ENCODE measurements around the gene EMILIN1.
A peak's percentile ranks its signal among the peaks of the same experiment; 100 is the strongest.

EMILIN1 gene

DNA sequence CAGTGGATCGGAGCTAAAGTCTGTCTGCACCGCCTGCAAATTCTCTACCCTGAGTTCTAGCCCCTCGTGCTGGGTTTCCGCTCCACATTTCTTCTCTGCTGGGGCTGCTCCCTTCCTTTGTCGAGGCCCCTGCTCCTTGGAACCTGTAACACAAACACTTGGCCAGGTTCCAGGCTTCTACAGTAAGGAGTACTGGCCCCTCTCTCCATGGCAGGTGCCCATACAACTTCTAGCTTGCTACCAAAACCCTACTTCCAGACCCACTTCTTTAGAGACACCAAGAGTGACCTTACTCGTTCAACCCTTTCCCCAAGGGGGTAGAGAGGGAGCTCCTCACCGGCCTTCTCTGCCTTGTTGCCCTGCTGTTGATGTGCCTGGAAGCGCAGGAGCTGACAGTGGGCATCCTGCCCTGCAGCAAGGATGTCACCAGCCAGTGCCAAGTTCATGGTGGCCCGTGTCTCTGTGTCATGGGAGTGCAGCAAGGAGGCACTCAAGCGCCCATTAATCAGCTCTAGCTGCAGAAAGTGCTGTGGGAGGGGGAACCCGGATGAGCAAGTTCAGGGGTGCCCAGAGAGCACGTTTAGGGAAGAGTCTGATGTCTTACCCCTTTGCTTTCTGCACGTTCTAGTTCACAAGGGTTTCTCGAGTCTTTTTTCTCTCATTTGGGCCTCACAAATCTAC lies 54.9 kb downstream of the EMILIN1 start:
- DNase-seq (peak; percentile 14 to 31), ATAC-seq (peak; percentile 18)
- Mint-ChIP-seq H3K27me3 (no peaks in the 10 kb centered on the region), H3K4me3 (peak overlapping the region; percentile 81 to 94), H3K27ac (peak overlapping the region; percentile 89 to 99), H3K9me3 (no peaks in the 10 kb centered on the region), H3K4me1 (peaks cover 50% of the 10 kb centered on the region)

DNA sequence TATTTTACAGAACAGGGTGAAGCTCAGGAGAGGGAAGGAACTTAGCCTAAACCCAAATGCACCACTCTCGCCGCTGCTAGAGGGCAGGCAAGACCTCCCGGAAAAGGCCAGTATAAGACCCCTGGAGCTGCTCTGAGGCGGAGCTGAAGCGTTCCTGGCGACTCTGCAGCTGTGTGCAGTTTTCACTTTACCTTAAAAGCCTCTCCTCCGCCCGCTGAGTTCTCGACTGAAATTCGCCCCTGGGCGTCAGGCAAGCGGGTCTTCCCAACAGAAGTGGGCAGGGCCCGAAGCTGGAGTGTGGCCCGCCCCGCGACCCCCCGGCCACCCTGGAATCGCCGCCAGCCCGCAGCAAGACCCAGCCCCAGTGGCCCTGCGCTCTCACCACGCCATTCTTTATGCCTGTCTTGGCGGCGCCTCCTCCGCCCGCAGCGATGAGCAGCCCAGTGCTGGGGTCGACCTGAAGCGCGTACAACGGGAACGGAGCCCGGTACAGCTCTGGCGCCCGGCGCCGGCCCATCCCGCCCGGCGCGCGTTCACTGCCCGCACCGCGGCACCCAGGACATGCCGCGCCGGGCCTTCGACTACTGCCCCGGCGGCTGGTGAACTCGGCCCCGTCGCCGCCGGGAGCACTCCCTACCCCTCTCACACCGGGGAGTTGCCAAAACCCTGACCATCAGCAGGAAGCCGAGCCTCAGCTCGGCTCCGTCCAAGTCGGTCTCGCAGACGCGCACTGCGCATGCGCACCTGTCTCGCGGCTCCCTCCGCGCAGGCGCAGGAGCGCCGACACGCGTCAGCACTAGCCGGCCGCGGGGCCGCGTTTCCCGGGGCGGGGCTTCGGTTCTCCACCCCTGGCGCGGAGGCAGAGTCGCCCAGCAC lies 55.7 kb downstream of the EMILIN1 start, which contains the start of gene PREB:
Gene PREB (minus strand): TSS at position 732 of the 876 bp plus-strand sequence. CDS start 215 bp downstream, at position 517.
- no peaks in the 10 kb centered on the region for H3K9me3 Mint-ChIP-seq
- DNase-seq (peak; percentile 99), ATAC-seq (peak; percentile 94)
- peaks cover 50% of the 10 kb centered on the region for H3K4me1 Mint-ChIP-seq
- no peaks in the 10 kb centered on the region for H3K27me3 Mint-ChIP-seq
- peak within 1 kb of the TSS; percentile 96 to 99 for H3K27ac Mint-ChIP-seq
- H3K4me3 Mint-ChIP-seq, result peak within 1 kb of the TSS; percentile 81 to 94

DNA sequence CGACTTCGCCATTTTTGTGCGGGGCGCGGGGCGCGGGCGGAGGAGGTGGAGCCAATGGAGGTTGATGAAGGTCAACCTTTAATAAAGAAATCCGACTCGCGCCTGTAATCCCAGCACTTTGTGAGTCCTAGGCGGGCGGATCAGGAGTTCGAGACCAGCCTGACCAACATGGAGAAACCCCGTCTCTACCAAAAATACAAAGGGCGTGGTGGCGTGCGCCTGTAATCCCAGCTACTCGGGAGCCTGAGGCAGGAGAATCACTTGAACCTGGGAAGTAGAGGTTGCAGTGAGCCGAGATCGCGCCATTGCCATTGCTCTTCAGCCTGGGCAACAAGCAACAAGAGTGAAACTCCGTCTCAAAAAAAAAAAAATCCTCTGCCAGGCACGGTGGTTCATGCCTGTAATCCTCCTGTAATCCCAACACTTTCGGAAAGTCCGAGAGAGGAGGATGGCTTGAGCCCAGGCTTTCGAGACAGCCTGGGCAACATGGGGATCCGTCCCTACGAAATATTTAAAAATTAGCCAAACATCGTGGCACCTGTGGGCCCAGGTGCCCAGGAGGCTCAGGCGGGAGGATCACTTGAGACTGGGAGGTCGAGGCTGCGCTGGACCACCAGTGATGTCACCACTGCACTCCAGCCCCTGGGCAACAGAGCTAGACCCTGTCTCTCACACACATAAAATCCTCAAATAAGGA lies 56.5 kb downstream of the EMILIN1 start:
- H3K27ac Mint-ChIP-seq, result peak overlapping the region; percentile 14 to 99
- no peaks in the 10 kb centered on the region for H3K27me3 Mint-ChIP-seq
- H3K4me3 Mint-ChIP-seq, result peak overlapping the region; percentile 81 to 94
- DNase-seq (no peak), ATAC-seq (no peak)
- H3K9me3 Mint-ChIP-seq, result no peaks in the 10 kb centered on the region
- peaks cover 50% of the 10 kb centered on the region for H3K4me1 Mint-ChIP-seq

DNA sequence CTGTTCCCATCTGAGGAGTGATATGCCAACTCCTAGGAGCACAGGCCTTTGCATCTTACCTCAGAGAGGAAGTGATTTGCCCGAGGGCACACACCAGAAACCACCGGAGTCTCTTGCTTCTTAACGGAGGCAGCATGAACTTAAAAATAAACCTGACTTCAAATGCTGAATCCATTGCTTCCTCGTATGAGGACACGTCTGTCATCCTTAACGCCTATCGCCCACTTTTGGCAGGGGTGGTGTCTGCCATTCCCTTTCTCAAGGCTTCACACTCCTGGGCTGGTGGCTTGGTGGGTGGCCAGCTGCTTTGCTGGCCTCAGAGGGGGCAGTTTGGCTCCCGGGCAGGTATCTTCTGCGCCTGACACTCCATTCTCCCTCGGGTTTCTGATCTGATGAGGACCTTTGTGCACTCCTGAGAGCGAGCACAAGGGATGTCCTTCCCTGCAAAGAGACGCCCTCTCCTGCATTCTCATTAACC lies 57.1 kb downstream of the EMILIN1 start:
- Mint-ChIP-seq H3K27ac (peak overlapping the region in 1 of 2 donors; percentile 99), H3K4me1 (peaks cover 46% of the 10 kb centered on the region), H3K4me3 (peak overlapping the region; percentile 81 to 94), H3K27me3 (no peaks in the 10 kb centered on the region), H3K9me3 (no peaks in the 10 kb centered on the region)
- DNase-seq (no peak), ATAC-seq (no peak)

All from stimulated activated naive CD8-positive, alpha-beta T cell treated with anti-CD3 and anti-CD28 coated beads, Interleukin-15, amount 100 ng/mL, for 72 hours (primary cell).